Lower leg skin (tissue), 4 donors: ENCODE measurements around the gene SLC4A4. TPM values are rescaled to one million over a fixed set of nuclear protein-coding genes. Genes with fewer than 3 reads are reported as not detected.

Experiments used
- DNase-seq, 2 donors: peaks; one replicate each; pipeline ENCODE4 v3.0.0-alpha.2; 2019; ENCODE audit warnings: low spot score in 2 of 2
- H3K4me3 ChIP-seq: fragments of 200-600 bp; sonication (generic); 2 replicates; pipeline ENCODE4 v1.5.1; 2017; ENCODE audit warnings: mild to moderate bottlenecking, low read depth; ENCODE audit not compliant: poor library complexity, severe bottlenecking
- POLR2A ChIP-seq, 2 donors: fragments of 450-650 bp; IDR thresholded peaks; one replicate each; pipeline ENCODE4 v1.6.1; 2016 to 2017; ENCODE audit warnings: antibody characterized with exemption in 2 of 2, mild to moderate bottlenecking in 1 of 2, moderate library complexity in 1 of 2
- WGBS, 2 donors: methylation state at CpG; one replicate each; pipeline ENCODE4 v1.1.5; 2018; 5-methylcytosine and 5-hydroxymethylcytosine counted together
- intact Hi-C: fragments of 100-400 bp; cut with DNase I; formaldehyde crosslinking; loops from one replicate; pipeline ENCODE4 v1.15.0; 2023; ENCODE audit warnings: low total_unique reads
- total RNA-seq, 4 donors: library from RNA; depleted of rRNA; stranded (reverse); fragments of >200 nt; gene quantifications; one replicate each; pipeline ENCODE4 v1.1.0, GENCODE V29; 2016
- TF ChIP-seq, protein P1 (sequence below), 3 donors: fragments of 450-650 bp; IDR thresholded peaks; one replicate each; pipeline ENCODE4 v1.5.1; 2016; ENCODE audit warnings: antibody characterized with exemption in 3 of 3, mild to moderate bottlenecking in 3 of 3, moderate library complexity in 2 of 3

The SLC4A4 gene
- total RNA-seq, 4 donors from 2014 or later: 0.25 to 0.51 (median 0.47) TPM

DNA sequence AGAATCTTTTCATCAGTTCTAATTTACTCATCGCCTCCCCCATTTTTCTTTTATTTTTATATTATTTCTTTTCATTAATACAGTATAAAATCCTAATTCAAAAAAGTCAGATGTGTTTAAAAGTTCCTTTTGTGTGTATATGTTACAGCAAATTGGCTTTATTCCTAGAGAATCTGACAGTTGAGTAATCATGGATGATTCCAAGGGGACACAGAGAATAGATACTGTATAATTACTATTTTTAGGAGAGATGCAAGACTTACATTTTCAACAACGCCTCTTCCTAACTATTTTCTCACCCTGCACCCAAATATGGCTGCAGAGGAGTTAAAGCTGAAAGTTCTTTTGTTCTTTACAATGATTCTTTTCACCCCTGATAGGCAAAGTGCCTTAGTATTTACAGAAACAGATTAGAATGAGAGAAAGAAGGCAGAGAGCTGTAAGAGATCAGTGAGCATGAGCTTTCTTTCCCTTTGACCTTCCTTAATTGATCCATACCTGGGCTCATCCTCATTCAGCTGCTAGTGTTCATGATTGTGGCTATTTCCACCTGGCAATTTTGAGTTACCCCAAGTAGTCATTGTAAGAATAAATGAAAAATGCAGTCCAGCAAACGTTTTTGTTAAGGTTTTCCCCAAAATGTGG lies 210.8 kb downstream of the SLC4A4 start:
- DNase-seq: no peak
- no peak overlapping the region for H3K4me3 ChIP-seq
- intact Hi-C loops: no loop called here
- TF ChIP-seq POLR2A (IDR thresholded peaks at IDR 0.05): no peak
- TF ChIP-seq, protein P1, sequence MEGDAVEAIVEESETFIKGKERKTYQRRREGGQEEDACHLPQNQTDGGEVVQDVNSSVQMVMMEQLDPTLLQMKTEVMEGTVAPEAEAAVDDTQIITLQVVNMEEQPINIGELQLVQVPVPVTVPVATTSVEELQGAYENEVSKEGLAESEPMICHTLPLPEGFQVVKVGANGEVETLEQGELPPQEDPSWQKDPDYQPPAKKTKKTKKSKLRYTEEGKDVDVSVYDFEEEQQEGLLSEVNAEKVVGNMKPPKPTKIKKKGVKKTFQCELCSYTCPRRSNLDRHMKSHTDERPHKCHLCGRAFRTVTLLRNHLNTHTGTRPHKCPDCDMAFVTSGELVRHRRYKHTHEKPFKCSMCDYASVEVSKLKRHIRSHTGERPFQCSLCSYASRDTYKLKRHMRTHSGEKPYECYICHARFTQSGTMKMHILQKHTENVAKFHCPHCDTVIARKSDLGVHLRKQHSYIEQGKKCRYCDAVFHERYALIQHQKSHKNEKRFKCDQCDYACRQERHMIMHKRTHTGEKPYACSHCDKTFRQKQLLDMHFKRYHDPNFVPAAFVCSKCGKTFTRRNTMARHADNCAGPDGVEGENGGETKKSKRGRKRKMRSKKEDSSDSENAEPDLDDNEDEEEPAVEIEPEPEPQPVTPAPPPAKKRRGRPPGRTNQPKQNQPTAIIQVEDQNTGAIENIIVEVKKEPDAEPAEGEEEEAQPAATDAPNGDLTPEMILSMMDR (IDR thresholded peaks at IDR 0.05): no peak
- 63 to 69% methylated on average over 3 of the region's 3 CpGs for WGBS, 2 donors

DNA sequence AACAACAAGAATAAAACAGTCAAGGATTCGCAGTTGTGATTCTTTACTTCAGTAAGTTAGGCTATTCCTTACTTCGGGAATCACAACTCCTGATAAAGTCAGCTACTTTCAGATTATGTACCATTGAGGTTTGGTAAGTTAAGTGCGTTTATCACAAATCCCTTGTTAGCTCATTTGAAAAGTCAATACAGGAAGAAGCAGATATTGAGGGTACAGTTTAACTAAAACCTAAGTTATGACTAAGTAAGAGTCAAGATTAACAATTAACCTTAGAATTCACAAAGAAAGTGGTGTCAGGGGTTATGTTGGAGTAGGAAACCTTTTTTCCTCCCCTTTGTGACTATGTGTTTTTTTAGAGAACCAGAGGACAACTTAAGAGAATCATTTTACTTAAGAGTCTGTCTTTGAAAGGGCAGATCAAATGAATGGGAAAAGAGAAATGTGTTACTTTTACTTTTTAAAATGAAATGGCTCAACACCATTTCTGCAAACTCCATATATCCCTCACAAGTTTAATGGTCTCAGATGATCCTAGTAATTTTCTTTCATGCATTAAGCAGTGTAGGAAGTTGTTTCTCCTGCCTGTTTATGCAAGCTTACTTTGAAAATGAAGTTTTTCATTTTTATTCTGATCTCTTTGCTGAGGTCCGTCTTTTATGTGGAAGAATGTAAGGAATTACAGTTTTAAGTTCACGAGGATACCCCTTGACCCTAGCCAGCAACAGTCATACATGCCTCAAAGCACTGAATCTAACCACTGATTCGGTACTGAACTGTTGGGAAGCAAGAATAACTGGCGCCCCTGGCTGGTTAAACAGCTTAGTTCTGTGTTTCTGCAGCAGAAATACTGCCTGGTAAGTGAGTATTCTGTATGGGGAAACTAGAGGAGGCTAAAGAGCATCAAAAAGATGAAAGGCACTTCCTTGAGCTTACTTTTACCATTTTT lies 211.7 kb downstream of the SLC4A4 start:
- TF ChIP-seq, protein P1 (IDR thresholded peaks at IDR 0.05): no peak
- TF ChIP-seq POLR2A (IDR thresholded peaks at IDR 0.05): no peak
- 62 to 66% methylated on average over 7 of the region's 7 CpGs for WGBS, 2 donors
- intact Hi-C loops: no loop called here
- no peak overlapping the region for H3K4me3 ChIP-seq
- DNase-seq: no peak

GRCh38 chr4:71553605-71554004 lies 214.8 kb downstream of the SLC4A4 start:
- H3K4me3 ChIP-seq: no peak overlapping the region
- WGBS, 2 donors: 33 to 35% methylated on average over 1 of the region's 1 CpG
- intact Hi-C loops: no loop called here
- DNase-seq: no peak
- TF ChIP-seq POLR2A (IDR thresholded peaks at IDR 0.05): no peak
- TF ChIP-seq, protein P1 (IDR thresholded peaks at IDR 0.05): no peak

DNA sequence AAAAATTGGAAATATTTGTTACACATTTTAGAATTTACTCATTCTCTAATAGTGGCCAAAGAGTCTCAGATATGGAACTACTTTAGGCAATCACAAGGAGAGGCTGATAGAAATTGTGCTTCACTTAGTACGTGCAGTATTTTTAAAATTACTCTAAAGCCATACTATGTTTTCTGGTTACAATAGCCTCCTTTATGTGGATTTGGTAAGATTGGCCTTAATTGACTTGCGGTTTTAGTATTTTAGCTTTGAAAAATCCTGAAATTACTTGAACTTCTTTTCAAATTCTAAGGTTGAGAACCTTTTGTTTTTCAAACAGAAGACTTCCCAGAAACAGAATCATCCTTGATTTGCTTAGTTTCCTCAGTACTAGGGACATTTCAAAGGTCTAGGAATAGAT lies 215.2 kb downstream of the SLC4A4 start:
- intact Hi-C loops: no loop called here
- TF ChIP-seq, protein P1 (IDR thresholded peaks at IDR 0.05): no peak
- no peak for TF ChIP-seq POLR2A (IDR thresholded peaks at IDR 0.05)
- no peak overlapping the region for H3K4me3 ChIP-seq
- no peak for DNase-seq
- 75 to 79% methylated on average over 2 of the region's 2 CpGs for WGBS, 2 donors

- H3K4me3 ChIP-seq: no peak overlapping the region
- no peak for DNase-seq
- 42 to 59% methylated on average over 1 of the region's 1 CpG for WGBS, 2 donors
- intact Hi-C loops: no loop called here
- no peak for TF ChIP-seq POLR2A (IDR thresholded peaks at IDR 0.05)
- TF ChIP-seq, protein P1 (IDR thresholded peaks at IDR 0.05): no peak
Observed at GRCh38 chr4:71558248-71558647, 219.4 kb downstream of the SLC4A4 start.
